ENCODE measurements around the gene SLC27A6.
"Not testable (repeated sequence)": the region's sequence is repeated elsewhere in the genome, so short reads cannot be mapped to it uniquely, and the experiment has no call there.

Gene SLC27A6

GRCh38 chr5:128965011-128965637, at the start of gene SLC27A6:
SLC27A6 (plus strand) TSS chr5:128965488; CDS start chr5:128966138, 650 bp downstream.
- DNase-seq = no peak

DNA sequence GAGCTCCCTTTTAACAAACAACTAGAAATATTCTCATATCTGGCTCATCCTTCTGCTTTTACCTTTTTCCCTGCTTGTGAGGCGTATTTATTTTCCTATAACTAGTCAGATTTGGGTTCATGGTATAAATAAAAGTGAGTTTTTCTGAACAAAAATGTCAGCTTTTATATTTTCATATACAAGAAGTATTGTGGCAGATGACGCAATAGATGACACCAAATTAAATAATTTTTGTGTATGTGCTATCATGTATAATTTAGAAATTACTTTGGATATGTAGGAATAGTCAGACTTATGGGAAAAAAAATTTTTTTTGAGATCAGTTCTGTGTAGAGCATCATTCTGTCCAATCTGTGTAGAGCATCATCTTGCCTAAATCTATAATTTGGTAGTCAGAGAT, 45.7 kb upstream of the SLC27A6 start:
- no peak for DNase-seq

DNA sequence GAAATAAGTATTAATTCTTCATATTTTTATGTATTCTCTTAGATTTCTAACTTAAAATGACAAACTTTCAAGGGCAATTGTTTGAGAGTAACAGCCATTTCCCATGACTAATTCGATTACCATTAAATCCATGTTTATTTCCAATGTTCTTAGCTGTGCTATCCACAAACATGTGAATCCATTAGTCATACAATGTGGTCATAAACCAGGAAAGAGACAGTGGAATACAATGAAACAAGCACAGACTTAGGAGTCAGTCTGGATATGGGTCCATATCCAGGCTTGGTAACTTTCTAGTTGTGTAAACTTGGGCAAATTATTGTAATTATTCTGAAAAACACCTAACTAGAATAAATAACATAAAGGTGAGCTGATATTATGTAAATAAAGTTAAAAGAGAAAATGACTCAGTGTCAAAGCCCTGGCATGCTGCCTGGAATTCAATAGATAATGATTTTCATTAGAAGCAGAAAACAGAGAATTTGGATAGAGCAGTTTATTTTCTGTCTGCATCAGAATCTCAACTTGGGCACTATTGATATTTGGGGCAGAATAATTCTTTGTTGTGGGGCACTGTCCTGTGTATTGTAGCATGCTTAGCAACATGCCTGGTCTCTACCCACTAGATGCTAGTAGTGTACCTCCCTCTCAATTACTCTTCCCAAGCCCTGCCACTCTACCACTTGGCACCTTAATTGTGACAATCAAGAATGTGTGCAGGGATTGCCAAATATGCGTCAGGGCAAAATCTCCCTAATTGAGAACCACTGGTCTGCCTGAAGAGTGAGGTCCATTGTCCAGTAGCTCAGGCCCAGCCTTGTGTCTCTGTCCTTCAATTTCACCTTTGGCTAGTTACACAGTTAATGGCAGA, 44.7 kb upstream of the SLC27A6 start:
- no peak for DNase-seq

DNA sequence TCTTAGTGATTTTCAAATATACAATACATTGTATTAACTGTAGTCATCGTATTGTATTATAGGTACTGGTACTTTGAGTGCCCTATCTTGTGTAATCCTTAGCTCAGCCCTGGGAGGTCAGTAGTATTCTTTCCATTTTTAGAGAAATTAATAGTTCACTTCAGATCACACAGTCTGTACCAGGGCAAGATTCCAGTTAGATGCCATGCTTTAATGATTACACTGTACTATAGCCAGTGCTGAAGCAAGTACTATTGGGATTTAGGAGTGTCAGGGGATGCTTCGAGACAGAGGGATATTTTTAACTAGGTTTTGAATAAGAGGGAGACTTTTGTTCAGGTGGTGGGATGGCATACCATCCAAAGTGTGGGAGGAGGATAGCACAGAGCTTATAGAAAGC, 41.0 kb upstream of the SLC27A6 start:
- DNase-seq = no peak

DNA sequence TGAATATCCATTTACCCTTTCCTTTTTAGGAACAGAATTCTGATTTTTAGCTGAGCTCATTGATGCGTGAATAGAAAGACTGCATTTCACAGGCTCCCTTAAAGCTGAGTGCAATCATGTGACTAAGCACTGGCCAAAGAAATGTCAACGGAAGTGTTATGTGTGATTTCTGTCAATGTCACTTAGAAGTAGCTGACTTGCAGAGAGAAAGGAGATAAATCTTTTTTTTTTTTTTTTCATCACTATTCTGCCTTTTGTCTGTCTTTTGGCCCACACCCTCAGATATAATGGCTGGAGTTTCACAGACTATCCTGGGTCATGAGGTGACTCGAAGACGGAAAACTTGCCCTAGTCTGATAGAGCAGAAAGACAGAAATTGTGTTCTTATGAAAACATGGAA, 39.3 kb upstream of the SLC27A6 start:
- no peak for DNase-seq

- no peak for DNase-seq
Observed at GRCh38 chr5:128927644-128928043, 37.6 kb upstream of the SLC27A6 start.

DNA sequence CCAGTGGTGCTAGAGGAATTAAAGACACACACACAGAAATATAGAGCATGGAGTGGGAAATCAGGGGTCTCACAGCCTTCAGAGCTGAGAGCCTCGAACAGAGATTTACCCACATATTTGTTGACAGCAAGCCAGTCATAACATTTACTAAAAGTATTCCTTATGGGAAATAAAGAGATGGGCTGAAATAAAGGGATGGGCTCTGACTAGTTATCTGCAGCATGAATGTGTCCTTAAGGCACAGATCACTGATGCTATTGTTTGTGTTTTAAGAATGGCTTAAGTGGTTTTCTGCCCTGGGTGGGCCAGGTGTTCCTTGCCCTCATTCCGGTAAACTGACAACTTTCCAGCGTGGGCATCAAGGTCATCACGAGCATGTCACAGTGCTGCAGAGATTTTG, 33.1 kb upstream of the SLC27A6 start:
- DNase-seq = not testable (repeated sequence)

DNA sequence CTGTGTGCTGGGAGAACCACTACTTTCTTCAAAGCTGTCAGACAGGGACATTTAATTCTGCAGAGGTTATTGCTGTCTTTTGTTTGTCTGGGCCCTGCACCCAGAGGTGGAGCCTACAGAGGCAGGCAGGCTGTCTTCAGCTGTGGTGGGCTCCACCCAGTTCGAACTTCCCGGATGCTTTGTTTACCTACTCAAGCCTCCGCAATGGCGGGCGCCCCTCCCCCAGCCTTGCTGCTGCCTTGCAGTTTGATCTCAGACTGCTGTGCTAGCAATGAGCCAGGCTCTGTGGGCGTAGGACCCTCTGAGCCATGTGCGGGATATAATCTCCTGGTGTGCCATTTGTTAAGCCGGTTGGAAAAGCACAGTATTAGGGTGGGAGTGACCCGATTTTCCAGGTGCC, 22.2 kb upstream of the SLC27A6 start:
- not testable (repeated sequence) for DNase-seq

GRCh38 chr5:128949847-128950546, 15.3 kb upstream of the SLC27A6 start:
- no peak for DNase-seq

GRCh38 chr5:128951301-128951700, 14.0 kb upstream of the SLC27A6 start:
- DNase-seq = not testable (repeated sequence)

GRCh38 chr5:128956164-128956563, 9.1 kb upstream of the SLC27A6 start:
- no peak for DNase-seq

DNA sequence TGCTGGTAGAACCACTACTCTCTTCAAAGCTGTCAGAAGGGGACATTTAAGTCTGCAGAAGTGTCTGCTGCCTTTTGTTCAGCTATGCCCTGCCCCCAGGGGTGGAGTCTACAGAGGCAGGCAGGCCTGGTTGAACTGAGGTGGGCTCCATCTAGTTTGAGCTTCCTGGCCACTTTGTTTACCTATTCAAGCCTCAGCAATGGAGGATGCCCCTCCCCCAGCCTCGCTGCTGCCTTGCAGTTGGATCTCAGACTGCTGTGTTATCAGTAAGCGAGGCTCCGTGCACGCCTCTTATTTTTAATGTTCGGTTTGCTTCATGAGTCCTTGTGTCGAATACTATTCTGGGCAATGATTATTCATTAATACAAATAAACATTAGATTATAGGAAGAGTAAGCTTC, 3.1 kb upstream of the SLC27A6 start:
- DNase-seq = no peak

- DNase-seq = no peak
Observed at GRCh38 chr5:128965638-128966302, 482 bp downstream of the SLC27A6 start.

DNA sequence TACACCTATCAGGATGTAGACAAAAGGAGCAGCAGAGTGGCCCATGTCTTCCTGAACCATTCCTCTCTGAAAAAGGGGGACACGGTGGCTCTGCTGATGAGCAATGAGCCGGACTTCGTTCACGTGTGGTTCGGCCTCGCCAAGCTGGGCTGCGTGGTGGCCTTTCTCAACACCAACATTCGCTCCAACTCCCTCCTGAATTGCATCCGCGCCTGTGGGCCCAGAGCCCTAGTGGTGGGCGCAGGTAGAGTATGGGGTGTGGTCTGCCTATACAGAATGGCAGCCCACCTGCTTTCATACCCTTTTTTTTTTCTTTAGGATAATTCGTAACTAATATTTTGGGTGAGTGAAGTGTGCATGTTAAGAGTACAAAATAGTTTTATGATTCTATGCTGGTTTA, 1.1 kb downstream of the SLC27A6 start:
- no peak for DNase-seq

GRCh38 chr5:128966846-128967245, 1.6 kb downstream of the SLC27A6 start:
- no peak for DNase-seq

- DNase-seq = no peak
Observed at GRCh38 chr5:128973244-128973643, 8.0 kb downstream of the SLC27A6 start.

- no peak for DNase-seq
Observed at GRCh38 chr5:128974567-128974966, 9.3 kb downstream of the SLC27A6 start.

DNA sequence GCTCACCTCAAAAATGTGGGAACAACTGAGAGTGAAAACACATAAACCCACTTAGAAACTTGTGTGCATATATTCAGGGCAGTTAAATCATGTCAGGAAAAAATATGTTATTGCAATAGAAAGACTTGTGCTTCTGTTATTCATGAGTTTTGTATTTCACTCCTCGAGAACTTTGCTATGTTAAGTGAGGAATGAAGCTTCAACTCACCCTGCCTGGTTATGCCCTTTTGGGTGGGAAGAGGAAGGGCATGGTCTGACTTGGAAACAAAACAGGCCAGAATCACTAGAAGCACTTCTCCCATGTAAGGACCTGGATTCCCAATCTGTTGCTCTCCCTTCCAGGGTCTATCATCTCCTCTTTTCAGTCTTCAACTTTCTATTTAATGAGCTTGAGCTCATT, 14.5 kb downstream of the SLC27A6 start:
- no peak for DNase-seq

DNA sequence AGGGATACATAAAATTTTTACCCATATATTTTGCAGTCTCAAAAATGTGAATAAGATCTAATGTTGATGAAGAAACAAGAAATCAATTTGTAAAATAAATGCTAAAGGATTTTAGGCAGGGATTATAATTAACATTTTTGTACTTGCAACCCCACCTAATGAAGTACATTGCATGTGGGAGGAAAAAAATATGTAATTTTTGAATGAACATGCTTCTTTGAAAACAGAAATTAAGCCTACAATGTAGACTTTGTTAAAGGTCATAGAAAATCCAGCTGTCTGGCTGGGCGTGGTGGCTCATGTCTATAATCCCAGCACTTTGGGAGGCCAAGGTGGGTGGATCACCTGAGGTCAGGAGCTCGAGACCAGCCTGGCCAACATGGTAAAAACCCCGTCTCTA, 15.6 kb downstream of the SLC27A6 start:
- DNase-seq = no peak

GRCh38 chr5:128984480-128984879, 19.2 kb downstream of the SLC27A6 start:
- DNase-seq = no peak

DNA sequence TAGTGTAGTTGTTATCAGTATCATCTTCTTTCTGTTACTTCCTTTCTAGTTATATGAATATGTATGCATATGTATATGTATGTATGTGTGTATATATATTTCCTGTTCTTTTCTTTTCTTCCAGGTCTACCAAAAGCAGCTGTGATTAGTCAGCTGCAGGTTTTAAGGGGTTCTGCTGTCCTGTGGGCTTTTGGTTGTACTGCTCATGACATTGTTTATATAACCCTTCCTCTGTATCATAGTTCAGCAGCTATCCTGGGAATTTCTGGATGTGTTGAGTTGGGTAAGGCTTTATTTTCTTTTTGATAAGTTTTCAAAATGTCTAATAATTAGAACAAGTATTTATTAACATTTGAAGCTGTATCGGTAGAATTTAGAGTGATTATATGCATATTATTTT, 23.2 kb downstream of the SLC27A6 start:
- DNase-seq = no peak

DNA sequence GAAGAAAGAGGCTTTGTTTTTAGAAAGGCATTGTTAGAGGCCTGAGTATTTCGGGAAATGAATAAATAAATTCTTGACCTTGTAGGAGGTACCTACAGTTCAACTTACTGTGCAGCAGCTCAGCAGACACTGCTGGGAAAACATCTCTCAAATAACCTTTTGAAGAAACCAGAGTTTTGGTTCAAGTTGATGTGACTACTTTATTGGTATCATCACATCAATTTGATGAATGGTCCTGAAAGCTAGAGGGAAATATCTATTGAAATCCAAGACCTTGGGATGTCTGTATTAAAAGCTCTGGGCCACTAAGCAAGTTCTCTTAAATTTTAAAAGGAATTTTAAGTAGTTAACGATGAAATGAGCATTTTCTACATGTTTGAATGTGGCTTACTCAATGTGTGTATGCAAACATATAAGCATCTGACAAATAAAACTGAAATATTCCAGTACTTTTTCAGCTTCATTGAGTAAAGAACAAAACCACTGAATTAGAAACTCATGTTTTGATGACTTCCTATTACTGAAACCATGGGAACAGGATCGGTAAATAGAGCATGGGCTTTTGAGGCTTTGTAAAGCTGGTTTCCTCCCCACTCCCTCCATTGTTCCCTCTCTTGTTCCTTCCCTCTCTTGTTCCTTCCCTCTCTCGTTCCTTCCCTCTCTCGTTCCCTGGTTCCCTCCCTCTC, 36.7 kb downstream of the SLC27A6 start:
- no peak for DNase-seq

- DNase-seq = no peak
Observed at GRCh38 chr5:129002527-129002842, 37.2 kb downstream of the SLC27A6 start.

Measured in activated CD4-positive, alpha-beta T cell treated with anti-CD3 and anti-CD28 coated beads, Interleukin-2, amount 50 U/mL, for 48 hours (primary cell).